Measurements from ENCODE around the gene GPC4.

Gene GPC4

GRCh38 chrX:133415276-133416105, at the start of gene GPC4:
GPC4 (minus strand) TSS chrX:133415489; CDS start chrX:133414965, 524 bp downstream.
- DNase-seq (ENCODE audit: low read depth), result no peak

- no peak for DNase-seq (ENCODE audit: low read depth)
These were observed 45.9 kb upstream of the GPC4 start for GRCh38 chrX:133461231-133461630.

- DNase-seq (ENCODE audit: low read depth), result no peak
These were observed 39.6 kb upstream of the GPC4 start for GRCh38 chrX:133454924-133455323.

GRCh38 chrX:133454491-133454914, 39.2 kb upstream of the GPC4 start:
- DNase-seq (ENCODE audit: low read depth), result no peak

GRCh38 chrX:133448512-133449076, 33.3 kb upstream of the GPC4 start:
- no peak for DNase-seq (ENCODE audit: low read depth)

- DNase-seq (ENCODE audit: low read depth), result no peak
These were observed 29.9 kb upstream of the GPC4 start for GRCh38 chrX:133444952-133445831.

GRCh38 chrX:133444196-133444595, 28.9 kb upstream of the GPC4 start:
- no peak for DNase-seq (ENCODE audit: low read depth)

- no peak for DNase-seq (ENCODE audit: low read depth)
These were observed 25.5 kb upstream of the GPC4 start for GRCh38 chrX:133440797-133441163.

- DNase-seq (ENCODE audit: low read depth), result no peak
These were observed 24.9 kb upstream of the GPC4 start for GRCh38 chrX:133440081-133440796.

GRCh38 chrX:133437766-133438165, 22.5 kb upstream of the GPC4 start:
- no peak for DNase-seq (ENCODE audit: low read depth)

- DNase-seq (ENCODE audit: low read depth), result no peak
These were observed 22.1 kb upstream of the GPC4 start for GRCh38 chrX:133437356-133437755.

GRCh38 chrX:133435544-133436124, 20.3 kb upstream of the GPC4 start:
- no peak for DNase-seq (ENCODE audit: low read depth)

- no peak for DNase-seq (ENCODE audit: low read depth)
These were observed 19.0 kb upstream of the GPC4 start for GRCh38 chrX:133434197-133434820.

- no peak for DNase-seq (ENCODE audit: low read depth)
These were observed 4.6 kb upstream of the GPC4 start for GRCh38 chrX:133419911-133420310.

- no peak for DNase-seq (ENCODE audit: low read depth)
These were observed 3.3 kb upstream of the GPC4 start for GRCh38 chrX:133418588-133418987.

GRCh38 chrX:133417364-133417763, 2.1 kb upstream of the GPC4 start:
- DNase-seq (ENCODE audit: low read depth), result no peak

GRCh38 chrX:133414406-133415275, 648 bp downstream of the GPC4 start:
- DNase-seq (ENCODE audit: low read depth), result no peak

GRCh38 chrX:133413218-133413925, 1.9 kb downstream of the GPC4 start:
- DNase-seq (ENCODE audit: low read depth), result no peak

- DNase-seq (ENCODE audit: low read depth), result no peak
These were observed 2.6 kb downstream of the GPC4 start for GRCh38 chrX:133412665-133413064.

- no peak for DNase-seq (ENCODE audit: low read depth)
These were observed 3.0 kb downstream of the GPC4 start for GRCh38 chrX:133412246-133412645.

Measured in activated T-helper 9 cell treated with anti-CD3 and anti-CD28 coated beads, Interleukin-2, amount 50 U/mL, for 16 hours (primary cell).